ENCODE data around the gene CELA3A.
"Not testable (repeated sequence)": the region's sequence is repeated elsewhere in the genome, so short reads cannot be mapped to it uniquely, and the experiment has no call there.

- not testable (repeated sequence) for TF ChIP-seq CTCF (IDR thresholded peaks at IDR 0.05; ENCODE audit: low read depth, low read length); EZH2phosphoT487 (IDR thresholded peaks at IDR 0.05; ENCODE audit: low read depth)
Observed at GRCh38 chr1:21992186-21992585, 9.3 kb upstream of the CELA3A start.

All from OCI-LY3 (cell line).